Panc1 (cell line): ENCODE data around the gene AGER. TPM values are rescaled to one million over a fixed set of nuclear protein-coding genes. Genes with fewer than 3 reads are reported as not detected.
"Not testable (repeated sequence)": the region's sequence is repeated elsewhere in the genome, so short reads cannot be mapped to it uniquely, and the experiment has no call there.

Experiments used
- ATAC-seq: fragments of 200-7000 bp; cut with Tn5 transposase; 2 replicates; pipeline ENCODE4 v1.9.1; 2020; ENCODE audit warnings: mild to moderate bottlenecking, moderate library complexity
- BruUV-seq: library from RNA; stranded (reverse); fragments of 400-500 nt; replicated peaks from 2 replicates; lab custom pipeline; 2021; lab: Mats Ljungman, UMichigan
- CTCF ChIA-PET: fragments of 300-600 bp; sonication (Branson Sonifier 250); formaldehyde crosslinking; loops from one replicate; lab custom pipeline; 2022; ENCODE audit warnings: antibody characterized with exemption; lab: Charles Lee
- POLR2A ChIA-PET: fragments of 300-600 bp; sonication (Branson Sonifier 250); formaldehyde crosslinking; loops from one replicate; lab custom pipeline; 2022; ENCODE audit warnings: antibody characterized with exemption; lab: Charles Lee
- DNase-seq: peaks from one replicate; pipeline ENCODE4 v3.0.0-alpha.2; 2010; ENCODE audit warnings: low read depth, low spot score
- H3K27ac ChIP-seq: 2 replicates; pipeline ENCODE4 v1.5.1; 2011; ENCODE audit warnings: mild to moderate bottlenecking, low read length, inconsistent platforms
- H3K27me3 ChIP-seq: fragments of 200-500 bp; sonication (Bioruptor generic); 2 replicates; pipeline ENCODE4 v1.6.0; 2014; ENCODE audit warnings: low read length, inconsistent platforms; ENCODE audit not compliant: control insufficient read depth, insufficient read depth
- H3K36me3 ChIP-seq: fragments of 200-500 bp; sonication (Bioruptor generic); 2 replicates; pipeline ENCODE4 v1.5.1; 2014; ENCODE audit warnings: inconsistent platforms, mild to moderate bottlenecking, low read length, moderate library complexity; ENCODE audit not compliant: control insufficient read depth, insufficient read depth
- H3K4me1 ChIP-seq: 2 replicates; pipeline ENCODE4 v1.5.1; 2011; ENCODE audit warnings: inconsistent platforms, mild to moderate bottlenecking, low read length, moderate library complexity; ENCODE audit not compliant: control insufficient read depth, insufficient read depth
- H3K4me3 ChIP-seq, 2 experiments: 2 replicates each; pipeline ENCODE4 v1.5.1; 2011 to 2012; ENCODE audit warnings: low read depth in 2 of 2, low read length in 2 of 2, mild to moderate bottlenecking in 2 of 2, inconsistent platforms in 1 of 2, moderate library complexity in 1 of 2
- H3K9me3 ChIP-seq: fragments of 200-500 bp; sonication (Bioruptor generic); 2 replicates; pipeline ENCODE4 v1.5.1; 2014; ENCODE audit warnings: low read depth, mild to moderate bottlenecking, inconsistent platforms, low read length, moderate library complexity; ENCODE audit not compliant: control insufficient read depth, insufficient read depth
- CTCF ChIP-seq: fragments of 450-650 bp; IDR thresholded peaks from 2 replicates; pipeline ENCODE4 v1.5.1; 2017; ENCODE audit warnings: mild to moderate bottlenecking
- POLR2AphosphoS5 ChIP-seq: IDR thresholded peaks from 2 replicates; pipeline ENCODE4 v1.6.1; 2012; ENCODE audit warnings: mild to moderate bottlenecking, low read depth, low read length, moderate library complexity
- SIN3A ChIP-seq: IDR thresholded peaks from 2 replicates; pipeline ENCODE4 v1.6.1; 2012; ENCODE audit warnings: low read depth, mild to moderate bottlenecking, low read length, moderate library complexity, borderline replicate concordance; ENCODE audit not compliant: insufficient read depth
- TCF7L2 ChIP-seq: IDR thresholded peaks from 2 replicates; pipeline ENCODE4 v1.6.1; 2011; ENCODE audit warnings: mild to moderate bottlenecking, low read depth, low read length, inconsistent platforms
- in situ Hi-C: cut with HindIII; loops from 2 replicates; pipeline ENCODE4 v1.10.0; 2016; ENCODE audit warnings: low sequenced_read_pairs, low pct_unique_long_range_greater_than_20kb
- intact Hi-C: fragments of 100-400 bp; cut with micrococcal nuclease; formaldehyde crosslinking; loops from one replicate; pipeline ENCODE4 v1.10.0; 2022; ENCODE audit not compliant: unreplicated experiment
- total RNA-seq: library from RNA; stranded (reverse); gene quantifications from one replicate; pipeline ENCODE4 v1.2.1, GENCODE V29; 2021; ENCODE audit not compliant: unreplicated experiment
- TF ChIP-seq, protein P1 (sequence below), 2 experiments: IDR thresholded peaks; 2 replicates each; pipeline ENCODE4 v1.6.1; 2011 to 2012; ENCODE audit warnings: low read depth in 2 of 2, control low read depth in 1 of 2, low read length in 1 of 2, mild to moderate bottlenecking in 1 of 2, moderate library complexity in 1 of 2; ENCODE audit not compliant: insufficient read depth in 1 of 2

AGER gene
- total RNA-seq, 1 experiment from 2014 or later = 3.7 TPM

- intact Hi-C loops (no loop called here), in situ Hi-C loops (no loop called here)
- TF ChIP-seq, protein P1, sequence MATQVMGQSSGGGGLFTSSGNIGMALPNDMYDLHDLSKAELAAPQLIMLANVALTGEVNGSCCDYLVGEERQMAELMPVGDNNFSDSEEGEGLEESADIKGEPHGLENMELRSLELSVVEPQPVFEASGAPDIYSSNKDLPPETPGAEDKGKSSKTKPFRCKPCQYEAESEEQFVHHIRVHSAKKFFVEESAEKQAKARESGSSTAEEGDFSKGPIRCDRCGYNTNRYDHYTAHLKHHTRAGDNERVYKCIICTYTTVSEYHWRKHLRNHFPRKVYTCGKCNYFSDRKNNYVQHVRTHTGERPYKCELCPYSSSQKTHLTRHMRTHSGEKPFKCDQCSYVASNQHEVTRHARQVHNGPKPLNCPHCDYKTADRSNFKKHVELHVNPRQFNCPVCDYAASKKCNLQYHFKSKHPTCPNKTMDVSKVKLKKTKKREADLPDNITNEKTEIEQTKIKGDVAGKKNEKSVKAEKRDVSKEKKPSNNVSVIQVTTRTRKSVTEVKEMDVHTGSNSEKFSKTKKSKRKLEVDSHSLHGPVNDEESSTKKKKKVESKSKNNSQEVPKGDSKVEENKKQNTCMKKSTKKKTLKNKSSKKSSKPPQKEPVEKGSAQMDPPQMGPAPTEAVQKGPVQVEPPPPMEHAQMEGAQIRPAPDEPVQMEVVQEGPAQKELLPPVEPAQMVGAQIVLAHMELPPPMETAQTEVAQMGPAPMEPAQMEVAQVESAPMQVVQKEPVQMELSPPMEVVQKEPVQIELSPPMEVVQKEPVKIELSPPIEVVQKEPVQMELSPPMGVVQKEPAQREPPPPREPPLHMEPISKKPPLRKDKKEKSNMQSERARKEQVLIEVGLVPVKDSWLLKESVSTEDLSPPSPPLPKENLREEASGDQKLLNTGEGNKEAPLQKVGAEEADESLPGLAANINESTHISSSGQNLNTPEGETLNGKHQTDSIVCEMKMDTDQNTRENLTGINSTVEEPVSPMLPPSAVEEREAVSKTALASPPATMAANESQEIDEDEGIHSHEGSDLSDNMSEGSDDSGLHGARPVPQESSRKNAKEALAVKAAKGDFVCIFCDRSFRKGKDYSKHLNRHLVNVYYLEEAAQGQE (IDR thresholded peaks at IDR 0.05; ENCODE audit: insufficient read depth in 1 of 2, low read depth in 2 of 2, low read length in 1 of 2) = no peak
- no peak for TF ChIP-seq TCF7L2
- TF ChIP-seq SIN3A = no peak
- no peak for TF ChIP-seq POLR2AphosphoS5
- no peak for TF ChIP-seq CTCF
- BruUV-seq = no TSS peak
- no peak overlapping the region for H3K27ac ChIP-seq
- no peaks in the 10 kb centered on the region for H3K27me3 ChIP-seq
- no peak overlapping the region for H3K4me3 ChIP-seq
- no peak for DNase-seq
- ChIA-PET CTCF (no interaction called here), POLR2A (no interaction called here)
- H3K36me3 ChIP-seq = no peaks in the 10 kb centered on the region; the same call in 1 of the 2 replicates
- H3K9me3 ChIP-seq = no peaks in the 10 kb centered on the region
- no peak for ATAC-seq
- H3K4me1 ChIP-seq = peaks cover 26% of the 10 kb centered on the region
Observed at GRCh38 chr6:32187009-32187709, 3.1 kb upstream of the AGER start.

GRCh38 chr6:32186151-32186840 lies 2.2 kb upstream of the AGER start:
- DNase-seq, in situ Hi-C loops, H3K9me3 ChIP-seq, H3K27ac ChIP-seq, BruUV-seq, intact Hi-C loops, H3K36me3 ChIP-seq, ATAC-seq, H3K27me3 ChIP-seq, H3K4me3 ChIP-seq: not testable (repeated sequence)
- peaks cover 22% of the 10 kb centered on the region for H3K4me1 ChIP-seq
- POLR2A ChIA-PET = interaction anchor here (0.7 kb wide), 1 partner anchor 48 kb away, joined by 7 read pairs; no protein-coding TSS in a partner anchor
- CTCF ChIA-PET = interaction anchor here (0.7 to 0.9 kb wide), 3 partner anchors 9 to 599 kb away, joined by 3 to 7 read pairs (median 3); no protein-coding TSS in a partner anchor

- H3K4me3 ChIP-seq, in situ Hi-C loops, BruUV-seq, H3K27ac ChIP-seq, intact Hi-C loops, H3K9me3 ChIP-seq, DNase-seq, H3K36me3 ChIP-seq, H3K27me3 ChIP-seq: not testable (repeated sequence)
- ATAC-seq = peak; percentile 68
- POLR2A ChIA-PET = interaction anchor here (0.6 to 0.7 kb wide), 2 partner anchors 22 to 48 kb away, joined by 3 to 7 read pairs; no protein-coding TSS in a partner anchor
- CTCF ChIA-PET = interaction anchor here (0.6 to 0.9 kb wide), 5 partner anchors 9 to 603 kb away, joined by 3 to 7 read pairs (median 3); no protein-coding TSS in a partner anchor
- H3K4me1 ChIP-seq = peaks cover 17% of the 10 kb centered on the region
Observed at GRCh38 chr6:32185681-32186131, 1.7 kb upstream of the AGER start.
